22Rv1 (cell line): ENCODE measurements around the gene IER3.

Experiments used
- H3K27ac ChIP-seq: fragments of 450-650 bp; 2 replicates; pipeline ENCODE4 v1.5.1; 2017
- ZFX ChIP-seq: fragments of 450-650 bp; IDR thresholded peaks from 2 replicates; pipeline ENCODE4 v1.6.1; 2017; ENCODE audit warnings: antibody characterized with exemption, borderline replicate concordance
- TF ChIP-seq, protein P1 (sequence below): fragments of 450-650 bp; IDR thresholded peaks from 2 replicates; pipeline ENCODE4 v1.5.1; 2017; ENCODE audit warnings: mild to moderate bottlenecking

The IER3 gene

DNA sequence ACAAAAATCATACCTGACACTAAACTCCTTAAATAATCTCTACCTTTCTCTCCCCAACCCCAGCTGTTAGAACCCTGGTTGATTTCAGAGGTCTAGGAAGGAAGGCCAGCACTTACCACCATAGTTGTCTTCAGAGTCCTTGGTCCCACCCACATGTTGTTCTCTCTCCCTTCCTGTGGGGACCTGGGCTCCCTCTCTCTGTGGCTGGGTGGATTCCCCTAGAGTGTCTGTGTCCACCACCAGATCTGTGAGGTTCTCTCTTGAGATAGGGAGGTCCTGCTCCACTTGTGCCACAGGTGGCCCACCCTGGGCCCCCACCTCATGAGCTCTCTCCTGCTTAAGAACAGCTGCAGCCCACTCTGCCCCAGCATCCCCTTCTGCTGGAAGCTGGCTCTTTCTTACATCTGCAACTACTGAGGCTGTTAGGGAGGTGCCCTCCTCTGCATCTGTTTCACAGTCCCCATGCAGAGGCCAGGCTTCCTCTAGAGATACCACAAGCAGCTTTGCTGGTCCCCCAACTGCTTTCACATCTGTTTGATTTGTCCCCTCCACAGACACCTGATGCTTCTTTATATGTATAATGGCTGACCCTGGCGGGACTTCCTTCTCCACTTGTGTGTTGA lies 32.5 kb downstream of the IER3 start:
- no peak overlapping the region for H3K27ac ChIP-seq
- TF ChIP-seq, protein P1, sequence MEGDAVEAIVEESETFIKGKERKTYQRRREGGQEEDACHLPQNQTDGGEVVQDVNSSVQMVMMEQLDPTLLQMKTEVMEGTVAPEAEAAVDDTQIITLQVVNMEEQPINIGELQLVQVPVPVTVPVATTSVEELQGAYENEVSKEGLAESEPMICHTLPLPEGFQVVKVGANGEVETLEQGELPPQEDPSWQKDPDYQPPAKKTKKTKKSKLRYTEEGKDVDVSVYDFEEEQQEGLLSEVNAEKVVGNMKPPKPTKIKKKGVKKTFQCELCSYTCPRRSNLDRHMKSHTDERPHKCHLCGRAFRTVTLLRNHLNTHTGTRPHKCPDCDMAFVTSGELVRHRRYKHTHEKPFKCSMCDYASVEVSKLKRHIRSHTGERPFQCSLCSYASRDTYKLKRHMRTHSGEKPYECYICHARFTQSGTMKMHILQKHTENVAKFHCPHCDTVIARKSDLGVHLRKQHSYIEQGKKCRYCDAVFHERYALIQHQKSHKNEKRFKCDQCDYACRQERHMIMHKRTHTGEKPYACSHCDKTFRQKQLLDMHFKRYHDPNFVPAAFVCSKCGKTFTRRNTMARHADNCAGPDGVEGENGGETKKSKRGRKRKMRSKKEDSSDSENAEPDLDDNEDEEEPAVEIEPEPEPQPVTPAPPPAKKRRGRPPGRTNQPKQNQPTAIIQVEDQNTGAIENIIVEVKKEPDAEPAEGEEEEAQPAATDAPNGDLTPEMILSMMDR, result no peak
- TF ChIP-seq ZFX, result no peak

DNA sequence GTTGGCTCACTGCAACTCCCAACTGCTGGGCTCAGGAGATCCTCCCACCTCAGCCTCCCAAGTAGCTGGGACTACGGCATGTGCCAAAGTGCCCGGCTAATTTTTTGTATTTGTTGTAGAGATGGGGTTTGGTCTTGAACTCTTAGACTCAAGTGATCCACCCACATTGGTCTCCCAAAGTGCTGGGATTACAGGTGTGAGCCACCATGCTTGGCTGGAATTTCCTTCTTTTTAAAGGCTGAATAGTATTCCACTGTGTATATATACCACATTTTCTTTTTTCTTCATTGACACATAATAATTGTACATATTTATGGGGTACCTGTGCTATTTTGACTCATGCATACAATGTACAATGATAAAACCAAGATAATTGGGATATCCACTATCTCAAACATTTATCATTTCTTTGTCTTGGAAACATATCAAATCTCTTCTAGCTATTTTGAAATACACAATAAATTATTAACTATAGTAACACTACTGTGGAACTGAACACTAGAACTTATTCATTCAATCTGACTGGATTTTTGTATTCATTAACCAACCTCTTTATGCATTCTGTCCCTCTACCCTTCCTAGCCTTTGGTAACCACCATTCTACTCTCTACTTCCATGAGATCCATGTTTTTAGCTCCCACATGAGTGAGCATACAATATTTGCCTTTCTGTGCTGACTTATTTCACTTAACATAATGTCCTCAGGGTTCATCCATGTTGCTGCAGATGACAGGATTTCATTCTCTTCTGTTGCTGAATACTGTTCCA lies 35.1 kb downstream of the IER3 start:
- peak overlapping the region; percentile 60 for H3K27ac ChIP-seq
- TF ChIP-seq, protein P1, result no peak
- no peak for TF ChIP-seq ZFX

DNA sequence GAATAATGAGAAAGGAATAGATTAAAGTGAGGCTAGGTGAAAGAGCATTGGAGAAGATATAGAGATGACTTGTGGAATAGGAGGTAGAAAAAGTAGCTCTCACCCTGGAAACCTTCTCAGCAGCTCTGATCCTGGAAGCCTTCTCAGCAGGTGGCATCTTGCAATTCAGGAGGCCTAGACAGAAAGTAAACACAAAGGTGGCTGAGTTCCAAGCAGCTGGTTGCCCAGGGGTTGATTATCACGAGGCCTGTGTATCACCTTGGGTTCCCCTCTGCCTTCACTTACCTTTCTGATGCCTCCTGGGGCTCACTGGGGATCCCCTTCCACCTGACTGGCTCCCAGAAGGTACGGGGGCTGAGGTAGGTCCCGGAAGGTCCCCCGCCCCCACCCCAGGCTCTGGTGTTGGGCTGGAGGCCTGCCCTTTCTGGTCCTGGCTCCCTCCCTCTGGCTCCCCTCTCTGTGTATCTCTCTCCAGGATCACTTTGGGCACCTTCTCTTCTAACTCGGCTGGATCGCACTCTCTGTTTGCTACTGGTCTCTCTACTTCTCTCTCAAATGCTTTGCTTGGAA lies 37.0 kb downstream of the IER3 start:
- TF ChIP-seq, protein P1, result no peak
- no peak for TF ChIP-seq ZFX
- H3K27ac ChIP-seq, result peak overlapping the region; percentile 60

DNA sequence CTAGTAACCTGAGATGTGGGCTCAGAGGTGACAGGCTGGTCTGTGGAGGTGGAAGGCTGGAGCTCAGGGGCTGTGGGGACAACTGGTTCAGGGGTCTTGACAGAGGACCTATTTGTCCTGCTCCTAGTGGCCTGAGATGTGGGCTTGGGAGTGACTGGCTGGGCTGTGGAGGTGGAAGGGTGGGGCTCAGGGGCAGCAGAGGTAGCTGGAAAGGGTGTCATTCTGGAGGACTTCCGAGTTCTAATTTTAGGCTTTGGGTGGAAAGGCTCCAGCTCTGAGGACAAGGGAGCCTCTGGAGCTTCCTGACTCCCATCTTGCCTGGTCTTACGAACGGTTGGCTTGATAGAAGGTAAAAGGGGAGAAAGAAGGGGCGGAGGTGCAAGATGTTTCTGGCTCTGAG lies 38.7 kb downstream of the IER3 start:
- TF ChIP-seq ZFX, result no peak
- TF ChIP-seq, protein P1, result no peak

DNA sequence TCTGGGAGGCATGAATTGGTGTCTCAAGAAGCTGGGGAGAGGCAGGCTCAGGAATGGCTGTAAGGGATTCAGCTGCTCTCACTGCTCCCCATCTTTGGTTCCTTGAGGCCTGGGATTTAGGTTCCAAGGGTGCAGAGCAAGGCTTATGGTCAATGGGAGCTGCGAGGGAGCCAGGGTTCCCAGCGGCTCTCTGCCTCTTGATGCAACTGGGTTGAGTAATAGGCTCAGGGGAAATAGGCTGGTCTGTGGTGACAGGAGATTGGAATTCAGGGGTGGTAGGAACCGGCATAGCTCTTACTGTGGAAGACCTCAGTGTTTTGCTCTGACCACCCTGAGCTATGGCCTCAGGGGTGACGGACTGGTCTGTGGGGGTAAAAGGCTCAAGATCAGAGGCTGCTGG lies 40.5 kb downstream of the IER3 start:
- 0 out of 2 replicates have a peak overlapping the region, but pooled peaks have one; percentile 3 for H3K27ac ChIP-seq
- TF ChIP-seq, protein P1, result no peak
- no peak for TF ChIP-seq ZFX

More for the DNA sequence above, 38.7 kb downstream of the IER3 start:
- no peak overlapping the region for H3K27ac ChIP-seq

DNA sequence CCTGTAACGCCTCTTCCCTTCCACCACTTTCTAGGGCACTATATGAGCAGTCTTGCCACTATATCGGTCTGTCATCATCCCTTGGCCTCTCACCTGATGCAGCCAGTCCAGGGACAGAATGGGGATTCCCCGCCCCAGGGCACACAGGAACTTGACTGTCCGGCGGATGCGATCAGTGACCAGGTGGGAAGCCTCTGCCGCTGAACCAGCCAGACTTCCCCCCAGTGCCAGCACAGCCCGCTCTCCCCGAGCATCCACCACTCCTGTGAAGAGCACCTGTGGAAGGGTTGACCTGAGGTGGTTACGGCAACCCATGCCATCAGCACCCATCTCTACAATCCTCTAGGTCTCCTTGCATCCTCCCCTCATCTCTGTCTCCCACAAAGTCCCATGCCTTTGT lies 41.3 kb downstream of the IER3 start:
- TF ChIP-seq, protein P1, result no peak
- no peak for TF ChIP-seq ZFX

DNA sequence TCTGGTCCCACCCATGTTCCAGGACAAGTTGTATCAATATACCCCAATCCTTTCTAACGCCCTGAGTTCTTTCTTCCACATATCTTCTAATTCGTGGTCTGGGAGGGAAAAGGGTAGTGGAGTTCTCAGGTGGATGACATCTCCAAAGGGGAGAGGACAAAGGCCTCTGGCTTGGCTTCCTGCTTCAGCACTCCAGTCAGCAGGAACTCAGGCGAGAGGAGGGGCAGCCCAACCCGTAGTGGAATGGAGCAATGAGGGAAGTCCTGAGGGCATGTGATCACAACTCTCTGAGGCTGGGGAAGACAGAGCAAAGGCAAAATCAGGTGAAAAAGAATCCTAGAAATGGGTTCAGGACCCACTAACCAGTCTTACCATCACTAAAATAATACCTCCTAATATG lies 44.0 kb downstream of the IER3 start:
- no peak overlapping the region for H3K27ac ChIP-seq
- TF ChIP-seq ZFX, result no peak
- TF ChIP-seq, protein P1, result no peak

More for the DNA sequence above, 41.3 kb downstream of the IER3 start:
- H3K27ac ChIP-seq, result no peak overlapping the region
